CD4-positive, alpha-beta memory T cell (primary cell): Measurements from ENCODE around the gene TRIM7. TPM values are rescaled to one million over a fixed set of nuclear protein-coding genes. Genes with fewer than 3 reads are reported as not detected.
A peak's percentile ranks its signal among the peaks of the same experiment; 100 is the strongest.
"Not testable (repeated sequence)": the region's sequence is repeated elsewhere in the genome, so short reads cannot be mapped to it uniquely, and the experiment has no call there.

Source experiments
- CTCF ChIA-PET: fragments of 350-600 bp; sonication (Branson Sonifier 250); formaldehyde crosslinking; loops from one replicate; lab custom pipeline; 2021; ENCODE audit warnings: inconsistent platforms; ENCODE audit not compliant: partially characterized antibody; lab: Charles Lee
- POLR2A ChIA-PET: fragments of 350-600 bp; sonication (Branson Sonifier 250); formaldehyde crosslinking; loops from one replicate; lab custom pipeline; 2021; ENCODE audit not compliant: partially characterized antibody; lab: Charles Lee
- DNase-seq, 5 donors: peaks; one replicate each; pipeline versions ENCODE4 v3.0.0 to v3.0.0-alpha.2; 2020 to 2022; ENCODE audit warnings: mixed read lengths in 1 of 5
- H3K27ac ChIP-seq: one replicate; pipeline ENCODE4 v1.7.0; 2013; ENCODE audit warnings: low read depth, low read length
- H3K27me3 ChIP-seq: 2 replicates; pipeline ENCODE4 v1.7.0; 2013; ENCODE audit warnings: mild to moderate bottlenecking, low read length, moderate library complexity; ENCODE audit not compliant: insufficient read depth
- H3K36me3 ChIP-seq: 2 replicates; pipeline ENCODE4 v1.7.0; 2013; ENCODE audit warnings: mild to moderate bottlenecking, low read length, moderate library complexity; ENCODE audit not compliant: insufficient read depth
- H3K4me1 ChIP-seq: 2 replicates; pipeline ENCODE4 v1.7.0; 2013; ENCODE audit warnings: mild to moderate bottlenecking, low read length, moderate library complexity; ENCODE audit not compliant: insufficient read depth
- H3K4me3 ChIP-seq, 2 donors: one replicate each; pipeline ENCODE4 v1.7.0; 2013; ENCODE audit warnings: low read length in 2 of 2, mild to moderate bottlenecking in 1 of 2
- H3K9me3 ChIP-seq, 2 donors: one replicate each; pipeline ENCODE4 v1.7.0; 2013; ENCODE audit warnings: low read length in 2 of 2, control low read depth in 1 of 2; ENCODE audit not compliant: control insufficient read depth in 1 of 2
- H3K27ac Mint-ChIP-seq, 7 donors: one replicate each; pipeline ENCODE4 v1.8.0; 2020 to 2021; ENCODE audit warnings: mixed read lengths in 7 of 7, mild to moderate bottlenecking in 6 of 7, inconsistent platforms in 3 of 7, moderate library complexity in 3 of 7
- H3K27me3 Mint-ChIP-seq, 2 donors: one replicate each; pipeline ENCODE4 v1.8.0; 2020 to 2021; ENCODE audit warnings: mixed read lengths in 2 of 2
- H3K36me3 Mint-ChIP-seq, 2 donors: one replicate each; pipeline ENCODE4 v1.8.0; 2020 to 2021; ENCODE audit warnings: mixed read lengths in 2 of 2, inconsistent platforms in 1 of 2, mild to moderate bottlenecking in 1 of 2
- H3K4me1 Mint-ChIP-seq, 4 donors: one replicate each; pipeline ENCODE4 v1.8.0; 2020 to 2021; ENCODE audit warnings: mixed read lengths in 4 of 4, mild to moderate bottlenecking in 1 of 4
- H3K4me3 Mint-ChIP-seq, 8 donors: one replicate each; pipeline ENCODE4 v1.8.0; 2020 to 2021; ENCODE audit warnings: mixed read lengths in 8 of 8, mild to moderate bottlenecking in 7 of 8, moderate library complexity in 6 of 8, inconsistent platforms in 3 of 8
- H3K9me3 Mint-ChIP-seq, 8 donors: one replicate each; pipeline ENCODE4 v1.8.0; 2020 to 2021; ENCODE audit warnings: mixed read lengths in 8 of 8, mild to moderate bottlenecking in 5 of 8, inconsistent platforms in 3 of 8, moderate library complexity in 1 of 8
- intact Hi-C: fragments of 100-400 bp; cut with micrococcal nuclease; formaldehyde crosslinking; loops from one replicate; pipeline ENCODE4 v1.15.1; 2023
- polyA plus RNA-seq, 2 donors: library from polyadenylated mRNA; unstranded; fragments of 300-500 nt; fragmentation: Illumina TruSeq; gene quantifications; one replicate each; pipeline ENCODE4 v1.2.3, GENCODE V29; 2021
- total RNA-seq, 2 experiments: library from RNA; stranded (reverse); gene quantifications; one replicate each; pipeline ENCODE4 v1.2.3, GENCODE V29; 2021

TRIM7 gene
- total and polyA plus RNA-seq, 4 experiments from 2014 or later, result 0.63 to 4.2 (median 2.0) TPM

DNA sequence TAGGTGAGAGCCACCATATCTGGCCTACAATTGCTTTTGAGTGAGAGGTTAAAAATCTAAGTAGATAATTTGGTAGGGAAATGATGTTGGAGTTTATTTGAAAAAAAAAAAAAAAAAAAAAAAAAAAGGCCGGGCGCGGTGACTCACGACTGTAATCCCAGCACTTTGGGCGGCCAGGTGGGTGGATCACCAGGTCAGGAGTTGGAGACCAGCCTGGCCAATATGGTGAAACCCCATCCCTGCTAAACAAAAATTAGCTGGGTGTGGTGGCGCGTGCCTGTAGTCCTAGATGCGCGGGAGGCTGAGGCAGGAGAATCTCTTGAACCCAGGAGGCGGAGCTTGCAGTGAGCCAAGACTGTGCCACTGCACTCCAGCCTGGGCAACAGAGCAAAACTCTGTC lies 9.3 kb upstream of the TRIM7 start:
- H3K36me3 ChIP-seq, DNase-seq, H3K27me3 ChIP-seq, H3K27ac ChIP-seq, H3K9me3 ChIP-seq, H3K27ac Mint-ChIP-seq, H3K27me3 Mint-ChIP-seq, H3K4me3 Mint-ChIP-seq, H3K4me3 ChIP-seq, intact Hi-C loops: not testable (repeated sequence)
- H3K36me3 Mint-ChIP-seq, result peaks cover 0 to 14% of the 10 kb centered on the region in 2 donors
- CTCF ChIA-PET, result interaction anchor here (1.4 to 2.8 kb wide), 2 partner anchors 24 to 29 kb away, joined by 3 to 8 read pairs; no protein-coding TSS in a partner anchor
- peaks cover 17% of the 10 kb centered on the region for H3K4me1 ChIP-seq
- peaks cover 16 to 38% (median 24%) of the 10 kb centered on the region in 4 donors for H3K4me1 Mint-ChIP-seq
- peaks cover 0 to 15% (median 0%) of the 10 kb centered on the region in 8 donors for H3K9me3 Mint-ChIP-seq
- POLR2A ChIA-PET, result interaction anchor here (0.9 to 2.8 kb wide), 7 partner anchors 7 to 47 kb away, joined by 3 to 11 read pairs (median 4); partner anchors contain the start of genes TRIM41 and TRIM52

DNA sequence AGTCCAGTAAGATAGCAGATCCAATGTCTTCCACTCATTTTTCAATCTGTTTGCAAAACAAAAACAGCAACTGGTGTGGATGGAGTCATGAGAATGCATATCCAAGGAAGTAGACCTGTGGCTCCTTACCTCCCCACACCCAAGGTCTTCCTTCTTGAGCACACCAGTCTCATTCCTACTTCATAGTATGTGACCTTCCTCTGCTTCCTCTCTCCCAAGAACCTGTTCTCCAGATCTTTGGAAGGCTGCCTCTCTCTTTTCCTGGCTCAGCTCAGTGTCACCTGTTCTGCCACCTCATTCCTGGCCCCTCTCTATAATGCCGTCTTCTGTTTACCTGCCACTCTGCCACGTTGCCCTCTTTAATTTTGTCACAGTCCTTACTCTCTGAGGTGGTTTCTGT lies 7.9 kb upstream of the TRIM7 start:
- peaks cover 0 to 8% (median 0%) of the 10 kb centered on the region in 8 donors for H3K9me3 Mint-ChIP-seq
- ChIA-PET POLR2A (interaction anchor here (0.8 to 2.8 kb wide), 5 partner anchors 10 to 48 kb away, joined by 3 to 11 read pairs (median 4); partner anchors contain the start of genes TRIM41 and TRIM52), CTCF (interaction anchor here (2.8 kb wide), 1 partner anchor 23 kb away, joined by 8 read pairs; no protein-coding TSS in a partner anchor)
- peaks cover 2 to 4% of the 10 kb centered on the region in 2 donors for H3K27me3 Mint-ChIP-seq
- no peaks in the 10 kb centered on the region for H3K9me3 ChIP-seq
- no peaks in the 10 kb centered on the region for H3K27me3 ChIP-seq
- H3K4me3 ChIP-seq, result no peak overlapping the region
- H3K4me3 Mint-ChIP-seq, result peak overlapping the region in 1 of 8 donors; percentile 52
- intact Hi-C loops, result no loop called here
- H3K4me1 Mint-ChIP-seq, result peaks cover 18 to 38% (median 22%) of the 10 kb centered on the region in 4 donors
- no peaks in the 10 kb centered on the region for H3K36me3 ChIP-seq
- H3K27ac ChIP-seq, result no peak overlapping the region
- H3K27ac Mint-ChIP-seq, result peak overlapping the region in 2 of 7 donors; percentile 4 to 19
- H3K36me3 Mint-ChIP-seq, result peaks cover 0 to 9% of the 10 kb centered on the region in 2 donors
- H3K4me1 ChIP-seq, result peaks cover 18% of the 10 kb centered on the region
- DNase-seq, result no peak

DNA sequence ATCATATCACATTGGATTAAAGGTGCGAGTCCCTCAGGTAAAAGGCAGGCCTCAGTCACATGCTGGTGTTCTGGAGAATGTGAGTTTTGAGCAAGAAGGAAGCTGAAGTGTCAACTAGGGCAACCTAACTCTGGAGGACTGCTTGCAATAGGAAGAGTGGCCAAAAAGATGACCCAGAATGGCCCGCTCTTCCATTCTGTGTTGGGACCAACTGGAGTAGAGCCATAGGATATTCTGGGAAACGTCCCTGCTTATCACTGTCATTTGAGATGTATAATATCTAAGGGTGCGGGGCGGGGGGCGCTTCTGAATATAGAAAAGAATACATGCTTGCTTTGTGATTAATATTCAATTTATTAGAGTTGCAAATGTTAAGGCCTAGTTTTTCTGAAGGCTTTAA lies 7.1 kb upstream of the TRIM7 start:
- DNase-seq, result no peak
- peak overlapping the region in 1 of 7 donors; percentile 59 for H3K27ac Mint-ChIP-seq
- H3K9me3 Mint-ChIP-seq, result peaks cover 0 to 9% (median 0%) of the 10 kb centered on the region in 8 donors
- no peak overlapping the region for H3K4me3 ChIP-seq
- H3K27me3 Mint-ChIP-seq, result peaks cover 2 to 4% of the 10 kb centered on the region in 2 donors
- no peaks in the 10 kb centered on the region for H3K27me3 ChIP-seq
- H3K36me3 ChIP-seq, result no peaks in the 10 kb centered on the region
- no peak overlapping the region for H3K27ac ChIP-seq
- peaks cover 0 to 5% of the 10 kb centered on the region in 2 donors for H3K36me3 Mint-ChIP-seq
- POLR2A ChIA-PET, result interaction anchor here (0.8 to 2.4 kb wide), 4 partner anchors 22 to 48 kb away, joined by 3 to 6 read pairs (median 4); partner anchors contain the start of gene TRIM52
- CTCF ChIA-PET, result interaction anchor here (2.8 kb wide), 1 partner anchor 22 kb away, joined by 8 read pairs; no protein-coding TSS in a partner anchor
- H3K4me1 ChIP-seq, result peaks cover 19% of the 10 kb centered on the region
- H3K4me1 Mint-ChIP-seq, result peaks cover 20 to 41% (median 23%) of the 10 kb centered on the region in 4 donors
- intact Hi-C loops, result no loop called here
- no peaks in the 10 kb centered on the region for H3K9me3 ChIP-seq
- no peak overlapping the region for H3K4me3 Mint-ChIP-seq

DNA sequence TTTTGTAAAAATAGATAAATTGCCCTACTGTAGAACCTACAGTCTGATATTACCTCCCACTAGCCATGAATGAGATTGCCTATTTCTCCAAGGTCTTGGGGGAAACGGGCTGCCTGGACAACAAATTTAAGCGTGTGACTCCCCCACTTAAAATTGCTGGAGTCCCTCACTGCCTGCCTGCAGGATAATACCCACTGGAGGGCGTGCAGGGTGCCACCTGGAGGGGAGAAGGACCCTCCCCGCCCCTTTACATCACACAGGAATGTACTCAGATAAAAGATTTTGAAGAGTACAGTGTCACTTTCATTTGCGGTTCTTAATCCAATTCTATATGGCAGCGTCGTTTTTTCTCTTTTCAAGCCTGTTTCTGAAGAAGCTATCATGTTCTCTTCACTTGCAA lies 6.2 kb upstream of the TRIM7 start:
- H3K4me3 Mint-ChIP-seq, result no peak overlapping the region
- H3K27ac Mint-ChIP-seq, result peak overlapping the region in 2 of 7 donors; percentile 37 to 66
- no peaks in the 10 kb centered on the region for H3K9me3 ChIP-seq
- H3K9me3 Mint-ChIP-seq, result peaks cover 0 to 18% (median 3%) of the 10 kb centered on the region in 8 donors
- no peak overlapping the region for H3K27ac ChIP-seq
- H3K4me1 Mint-ChIP-seq, result peaks cover 22 to 45% (median 26%) of the 10 kb centered on the region in 4 donors
- ChIA-PET CTCF (no interaction called here), POLR2A (interaction anchor here (0.6 to 2.4 kb wide), 2 partner anchors 20 to 49 kb away, joined by 3 to 6 read pairs; partner anchors contain the start of gene TRIM52)
- peaks cover 0 to 11% of the 10 kb centered on the region in 2 donors for H3K36me3 Mint-ChIP-seq
- intact Hi-C loops, result no loop called here
- no peaks in the 10 kb centered on the region for H3K36me3 ChIP-seq
- no peaks in the 10 kb centered on the region for H3K27me3 ChIP-seq
- H3K27me3 Mint-ChIP-seq, result peaks cover 6 to 10% of the 10 kb centered on the region in 2 donors
- peaks cover 17% of the 10 kb centered on the region for H3K4me1 ChIP-seq
- H3K4me3 ChIP-seq, result no peak overlapping the region
- DNase-seq, result no peak

DNA sequence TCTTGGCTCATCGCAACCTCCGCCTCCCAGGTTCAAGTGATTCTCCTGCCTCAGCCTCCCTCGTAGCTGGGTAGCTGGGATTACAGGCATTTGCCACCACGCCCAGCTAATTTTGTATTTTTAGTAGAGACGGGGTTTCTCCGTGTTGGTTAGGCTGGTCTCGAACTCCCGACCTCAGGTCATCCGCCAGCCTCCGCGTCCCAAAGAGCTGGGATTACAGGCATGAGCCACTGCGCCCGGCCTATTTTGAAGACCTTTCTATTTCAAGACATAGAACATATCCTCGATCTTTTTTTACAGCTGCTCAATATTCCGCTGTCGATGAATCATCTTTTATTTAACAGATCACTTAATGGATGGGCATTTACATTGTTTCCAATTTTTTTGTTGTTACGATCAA lies 5.7 kb upstream of the TRIM7 start:
- peaks cover 18% of the 10 kb centered on the region for H3K4me1 ChIP-seq
- H3K36me3 Mint-ChIP-seq, result peaks cover 0 to 14% of the 10 kb centered on the region in 2 donors
- H3K9me3 ChIP-seq, intact Hi-C loops, H3K4me3 ChIP-seq, H3K4me3 Mint-ChIP-seq, DNase-seq, H3K36me3 ChIP-seq, H3K27ac ChIP-seq, H3K27me3 ChIP-seq, H3K27me3 Mint-ChIP-seq: not testable (repeated sequence)
- H3K4me1 Mint-ChIP-seq, result peaks cover 26 to 46% (median 29%) of the 10 kb centered on the region in 4 donors
- peaks cover 0 to 21% (median 3%) of the 10 kb centered on the region in 8 donors for H3K9me3 Mint-ChIP-seq
- H3K27ac Mint-ChIP-seq, result peak overlapping the region in 2 of 7 donors; percentile 22 to 66
- ChIA-PET POLR2A (interaction anchor here (0.6 to 1.1 kb wide), 2 partner anchors 19 to 22 kb away, joined by 3 read pairs; no protein-coding TSS in a partner anchor), CTCF (interaction anchor here (1.1 kb wide), 1 partner anchor 20 kb away, joined by 3 read pairs; no protein-coding TSS in a partner anchor)

DNA sequence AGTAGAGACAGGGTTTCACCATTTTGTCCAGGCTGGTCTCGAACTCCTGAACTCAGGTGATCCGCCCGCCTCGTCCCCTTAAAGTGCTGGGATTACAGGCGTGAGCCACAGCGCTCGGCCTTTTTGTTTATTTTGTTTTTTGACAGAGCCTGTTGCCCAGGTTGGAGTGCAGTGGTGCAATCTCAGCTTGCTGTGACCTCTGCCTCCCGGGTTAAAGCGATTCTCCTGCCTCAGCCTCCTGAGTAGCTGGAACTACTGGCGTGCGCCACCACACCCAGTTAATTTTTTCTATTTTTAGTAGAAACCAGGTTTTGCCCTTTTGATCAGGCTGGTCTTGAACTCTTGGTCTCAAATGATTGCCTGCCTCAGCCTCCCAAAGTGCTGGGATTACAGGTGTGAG lies 5.2 kb upstream of the TRIM7 start:
- H3K27ac ChIP-seq, H3K9me3 ChIP-seq, H3K4me3 Mint-ChIP-seq, DNase-seq, H3K27ac Mint-ChIP-seq, H3K4me3 ChIP-seq, H3K27me3 Mint-ChIP-seq, H3K36me3 ChIP-seq, H3K27me3 ChIP-seq, intact Hi-C loops: not testable (repeated sequence)
- peaks cover 30 to 50% (median 33%) of the 10 kb centered on the region in 4 donors for H3K4me1 Mint-ChIP-seq
- H3K36me3 Mint-ChIP-seq, result peaks cover 0 to 15% of the 10 kb centered on the region in 2 donors
- ChIA-PET POLR2A (interaction anchor here (1.1 kb wide), 1 partner anchor 21 kb away, joined by 3 read pairs; no protein-coding TSS in a partner anchor), CTCF (interaction anchor here (1.1 kb wide), 1 partner anchor 21 kb away, joined by 3 read pairs; no protein-coding TSS in a partner anchor)
- H3K4me1 ChIP-seq, result peaks cover 22% of the 10 kb centered on the region
- peaks cover 0 to 21% (median 3%) of the 10 kb centered on the region in 8 donors for H3K9me3 Mint-ChIP-seq

DNA sequence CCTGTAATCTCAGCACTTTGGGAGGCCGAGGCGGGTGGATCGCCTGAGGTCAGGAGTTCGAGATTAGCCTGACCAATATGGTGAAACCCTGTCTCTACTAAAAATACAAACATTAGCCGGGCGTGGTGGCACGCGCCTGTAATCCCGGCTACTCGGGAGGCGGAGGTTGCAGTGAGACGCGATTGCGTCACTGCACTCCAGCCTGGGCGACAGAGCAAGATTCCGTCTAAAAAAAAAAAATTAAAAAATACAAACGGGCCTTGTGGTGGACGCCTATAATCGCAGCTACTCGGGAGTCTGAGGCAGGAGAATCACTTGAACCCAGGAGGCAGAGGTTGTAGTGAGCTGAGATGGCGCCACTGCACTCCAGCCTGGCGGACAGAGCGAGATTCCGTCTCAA lies 4.0 kb upstream of the TRIM7 start:
- H3K4me3 ChIP-seq, H3K36me3 ChIP-seq, H3K4me3 Mint-ChIP-seq, H3K27me3 Mint-ChIP-seq, H3K27me3 ChIP-seq, H3K27ac ChIP-seq, H3K9me3 ChIP-seq, intact Hi-C loops, DNase-seq: not testable (repeated sequence)
- peaks cover 0 to 17% of the 10 kb centered on the region in 2 donors for H3K36me3 Mint-ChIP-seq
- peak overlapping the region in 2 of 7 donors; percentile 8 to 12 for H3K27ac Mint-ChIP-seq
- H3K4me1 ChIP-seq, result peaks cover 28% of the 10 kb centered on the region
- H3K9me3 Mint-ChIP-seq, result peaks cover 0 to 21% (median 3%) of the 10 kb centered on the region in 8 donors
- POLR2A ChIA-PET, result interaction anchor here (4.7 to 8.9 kb wide), 4 partner anchors 8 to 52 kb away, joined by 76 to 412 read pairs (median 107); partner anchors contain the start of genes TRIM41 and TRIM52
- CTCF ChIA-PET, result interaction anchor here (3.3 kb wide), 1 partner anchor 13 kb away, joined by 14 read pairs; the partner anchor contains the start of gene TRIM41
- peaks cover 28 to 47% (median 33%) of the 10 kb centered on the region in 4 donors for H3K4me1 Mint-ChIP-seq
